GM12864 (cell line): ENCODE results near the gene GRIN2A.

Source experiments
- DNase-seq: peaks from one replicate; pipeline ENCODE4 v3.0.0-alpha.2; 2011; ENCODE audit warnings: low read depth
- H3K4me3 ChIP-seq: 2 replicates; pipeline ENCODE4 v1.5.1; 2011; ENCODE audit warnings: mild to moderate bottlenecking, low read depth, low read length, control low read depth
- CTCF ChIP-seq: IDR thresholded peaks from 2 replicates; pipeline ENCODE4 v1.5.1; 2011; ENCODE audit warnings: low read depth, mild to moderate bottlenecking, moderate library complexity, low read length, control low read depth, inconsistent platforms; ENCODE audit errors: missing control alignments

Gene GRIN2A

GRCh38 chr16:10162981-10163380, 19.2 kb downstream of the GRIN2A start:
- TF ChIP-seq CTCF = no peak
- no peak for DNase-seq
- H3K4me3 ChIP-seq = no peak overlapping the region

- no peak for TF ChIP-seq CTCF
- DNase-seq = no peak
- no peak overlapping the region for H3K4me3 ChIP-seq
These were observed 26.1 kb downstream of the GRIN2A start for GRCh38 chr16:10156099-10156498.

DNA sequence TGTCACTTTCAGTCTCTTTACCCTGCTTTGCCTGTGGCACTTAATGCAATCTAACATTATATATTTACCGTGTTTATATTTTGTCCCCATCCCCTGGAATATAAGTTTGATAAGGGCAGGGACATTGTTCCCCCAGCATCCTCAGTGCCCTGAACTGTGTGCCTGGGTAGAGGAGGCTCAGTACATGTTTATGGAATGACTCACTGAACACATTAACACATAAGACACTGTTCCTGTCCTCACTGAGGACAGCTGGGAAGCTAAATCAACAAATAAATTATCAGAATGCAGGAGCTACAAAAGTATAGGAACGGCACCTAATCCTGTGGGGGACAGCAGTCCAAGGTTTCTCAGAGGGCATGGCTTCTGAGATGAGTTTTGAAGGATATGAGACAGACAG, 27.8 kb downstream of the GRIN2A start:
- DNase-seq = no peak
- no peak for TF ChIP-seq CTCF
- H3K4me3 ChIP-seq = no peak overlapping the region

- TF ChIP-seq CTCF = no peak
- DNase-seq = no peak
- H3K4me3 ChIP-seq = no peak overlapping the region
These were observed 28.2 kb downstream of the GRIN2A start for GRCh38 chr16:10153985-10154384.

DNA sequence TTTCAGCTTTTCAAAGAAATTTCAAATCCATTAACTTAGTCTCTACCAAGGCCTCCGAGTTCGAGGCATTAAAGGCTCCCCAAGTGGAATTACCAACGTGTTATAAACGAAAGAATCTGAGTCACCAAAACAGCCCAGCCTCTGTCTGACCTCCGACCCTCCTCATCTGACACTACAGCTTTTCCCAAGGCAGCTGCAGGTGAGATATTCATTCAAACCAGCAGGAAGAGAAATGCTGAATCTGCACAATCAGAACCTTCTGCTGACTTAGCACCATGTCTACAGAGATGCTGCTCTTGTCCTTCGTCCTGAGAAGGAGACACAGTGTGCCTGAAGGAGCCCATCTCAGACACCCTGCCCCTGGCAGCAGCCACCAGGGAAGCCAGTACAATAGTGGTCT, 30.5 kb downstream of the GRIN2A start:
- no peak overlapping the region for H3K4me3 ChIP-seq
- no peak for TF ChIP-seq CTCF
- DNase-seq = no peak

DNA sequence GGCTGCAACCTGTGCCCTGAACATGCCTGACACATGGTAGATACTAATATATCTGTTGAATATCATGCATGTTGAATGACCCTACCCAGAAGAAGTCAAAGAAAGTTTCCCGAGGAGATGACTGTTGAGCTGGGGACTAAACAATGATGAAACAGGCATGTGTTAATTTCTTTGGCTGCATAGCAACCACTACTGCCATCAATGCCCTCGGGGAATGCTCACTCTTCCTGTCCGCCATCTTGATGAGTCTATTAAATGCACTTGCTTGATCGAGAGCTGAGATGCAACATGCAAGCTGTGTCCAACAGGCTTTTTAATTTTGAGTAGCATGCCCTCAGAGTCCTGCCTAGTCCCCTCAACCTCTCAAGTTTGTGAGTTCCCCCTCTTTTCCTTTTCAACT, 31.3 kb downstream of the GRIN2A start:
- DNase-seq = no peak
- no peak for TF ChIP-seq CTCF
- H3K4me3 ChIP-seq = no peak overlapping the region

DNA sequence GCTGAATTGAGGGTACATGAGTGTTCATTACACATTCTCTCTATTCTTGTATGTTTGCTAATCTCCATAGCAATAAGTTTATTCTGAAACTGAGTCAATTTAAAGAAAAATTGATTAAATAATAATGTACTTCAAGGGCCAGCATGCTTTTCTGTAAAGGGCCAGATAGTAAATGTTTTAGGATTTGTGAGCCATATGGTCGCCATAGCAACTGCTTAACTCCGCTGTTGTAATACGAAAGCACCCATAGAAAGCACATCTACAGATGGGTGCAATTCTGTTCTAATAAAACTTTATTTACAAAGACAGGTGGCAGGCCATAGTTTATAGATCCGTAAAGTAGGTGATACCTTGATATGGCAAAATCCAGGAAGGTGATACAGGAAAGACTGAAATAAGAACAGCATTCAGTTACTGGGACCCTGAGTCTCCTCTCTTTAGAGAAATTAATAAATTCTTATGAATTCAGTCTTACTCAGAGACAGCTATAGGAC, 36.6 kb downstream of the GRIN2A start:
- TF ChIP-seq CTCF = no peak
- DNase-seq = no peak
- no peak overlapping the region for H3K4me3 ChIP-seq
